HL-60 (cell line): ENCODE results near the gene ZMYND10.
A peak's percentile ranks its signal among the peaks of the same experiment; 100 is the strongest.

Experiments used
- DNase-seq, 2 experiments: peaks; one replicate each; pipeline ENCODE4 v3.0.0-alpha.2; 2010 to 2020; ENCODE audit warnings: low read depth in 1 of 2, low spot score in 1 of 2
- H3K27ac ChIP-seq: fragments of 250-450 bp; sonication (Bioruptor Pico); replicated peaks from 2 replicates; pipeline ENCODE4 v1.5.1; 2020; ENCODE audit warnings: mild to moderate bottlenecking, moderate library complexity
- H3K27me3 ChIP-seq: fragments of 250-450 bp; sonication (Bioruptor Pico); 2 replicates; pipeline ENCODE4 v1.5.1; 2021; ENCODE audit warnings: mild to moderate bottlenecking, moderate library complexity; ENCODE audit not compliant: insufficient read depth, poor library complexity, severe bottlenecking
- H3K4me3 ChIP-seq: replicated peaks from 2 replicates; pipeline ENCODE4 v1.5.1; 2011; ENCODE audit warnings: mild to moderate bottlenecking, control low read depth, low read length; ENCODE audit not compliant: insufficient read depth
- CTCF ChIP-seq: IDR thresholded peaks from one replicate; pipeline ENCODE4 v1.5.1; 2011; ENCODE audit warnings: low read length, control low read depth, inconsistent platforms; ENCODE audit not compliant: insufficient read depth
- GABPA ChIP-seq: IDR thresholded peaks from 2 replicates; pipeline ENCODE4 v1.6.1; 2012; ENCODE audit warnings: low read depth
- POLR2AphosphoS5 ChIP-seq: IDR thresholded peaks from 2 replicates; pipeline ENCODE4 v1.6.1; 2012; ENCODE audit warnings: low read depth
- REST ChIP-seq: IDR thresholded peaks from 2 replicates; pipeline ENCODE4 v1.6.1; 2012; ENCODE audit warnings: low read depth; ENCODE audit not compliant: insufficient replicate concordance
- SPI1 ChIP-seq: IDR thresholded peaks from 2 replicates; pipeline ENCODE4 v1.6.1; 2012; ENCODE audit warnings: low read depth, mild to moderate bottlenecking, borderline replicate concordance
- long read RNA-seq: library from polyadenylated mRNA; unstranded; transcript quantifications from one replicate; pipeline ENCODE4 v2.0.0, GENCODE V29; 2020

Gene ZMYND10
- long read RNA-seq, partial matches to known transcripts = 19 of 54 reads
- long read RNA-seq, other reads (novel, unspliced or antisense) = 35 of 54 reads

GRCh38 chr3:50345586-50346234 is at the start of gene ZMYND10:
ZMYND10 (minus strand) TSS chr3:50345732; CDS start chr3:50345579, 153 bp downstream.
- peak in 1 of 2 experiments; percentile 74 for DNase-seq
- TF ChIP-seq SPI1 = no peak
- no peak for TF ChIP-seq GABPA
- no peak for TF ChIP-seq POLR2AphosphoS5
- TF ChIP-seq REST = no peak
- no peak for TF ChIP-seq CTCF
- Histone ChIP-seq H3K27me3 (no peaks in the 10 kb centered on the region), H3K27ac (0 out of 2 replicates have a peak within 1 kb of the TSS, but pooled peaks have one; percentile 32), H3K4me3 (peak within 1 kb of the TSS; percentile 39)

GRCh38 chr3:50393061-50393460 is 47.5 kb upstream of the ZMYND10 start:
- no peak overlapping the region for H3K27ac ChIP-seq
- no peak overlapping the region for H3K4me3 ChIP-seq

More at GRCh38 chr3:50393061-50393460, 47.5 kb upstream of the ZMYND10 start:
- TF ChIP-seq POLR2AphosphoS5 (no peak), GABPA (no peak), SPI1 (no peak), CTCF (no peak), REST (no peak)
- no peaks in the 10 kb centered on the region for H3K27me3 ChIP-seq
- DNase-seq = no peak
